Stimulated activated naive B cell treated with anti-CD40 and anti-IgM and Interleukin-4, amounts not matched to agents 10 μg/mL and 1 μg/mL and 100 μg/mL, for 72 hours (primary cell): ENCODE results near the gene B3GAT3.
"Not testable (repeated sequence)": the region's sequence is repeated elsewhere in the genome, so short reads cannot be mapped to it uniquely, and the experiment has no call there.

Experiments used
- ATAC-seq, 2 donors: fragments of 150-1000 bp; cut with Tn5 transposase; replicated peaks; 2 replicates each; pipeline ENCODE4 v1.10.0; 2021; ENCODE audit warnings: moderate library complexity in 1 of 2
- DNase-seq: peaks from one replicate; pipeline ENCODE4 v3.0.0; 2021
- H3K27ac Mint-ChIP-seq: one replicate; pipeline ENCODE4 v1.8.0; 2022; ENCODE audit warnings: mild to moderate bottlenecking, mixed read lengths
- H3K27me3 Mint-ChIP-seq, 2 donors: one replicate each; pipeline ENCODE4 v1.8.0; 2022; ENCODE audit warnings: mixed read lengths in 2 of 2
- H3K36me3 Mint-ChIP-seq, 2 donors: one replicate each; pipeline ENCODE4 v1.8.0; 2022; ENCODE audit warnings: mixed read lengths in 2 of 2, mild to moderate bottlenecking in 1 of 2
- H3K4me1 Mint-ChIP-seq, 2 donors: one replicate each; pipeline ENCODE4 v1.8.0; 2022; ENCODE audit warnings: mixed read lengths in 2 of 2, mild to moderate bottlenecking in 1 of 2
- H3K4me3 Mint-ChIP-seq, 2 donors: one replicate each; pipeline ENCODE4 v1.8.0; 2022; ENCODE audit warnings: mild to moderate bottlenecking in 2 of 2, mixed read lengths in 2 of 2, moderate library complexity in 1 of 2
- H3K9me3 Mint-ChIP-seq, 2 donors: one replicate each; pipeline ENCODE4 v1.8.0; 2022; ENCODE audit warnings: mixed read lengths in 2 of 2, mild to moderate bottlenecking in 1 of 2

B3GAT3 gene

DNA sequence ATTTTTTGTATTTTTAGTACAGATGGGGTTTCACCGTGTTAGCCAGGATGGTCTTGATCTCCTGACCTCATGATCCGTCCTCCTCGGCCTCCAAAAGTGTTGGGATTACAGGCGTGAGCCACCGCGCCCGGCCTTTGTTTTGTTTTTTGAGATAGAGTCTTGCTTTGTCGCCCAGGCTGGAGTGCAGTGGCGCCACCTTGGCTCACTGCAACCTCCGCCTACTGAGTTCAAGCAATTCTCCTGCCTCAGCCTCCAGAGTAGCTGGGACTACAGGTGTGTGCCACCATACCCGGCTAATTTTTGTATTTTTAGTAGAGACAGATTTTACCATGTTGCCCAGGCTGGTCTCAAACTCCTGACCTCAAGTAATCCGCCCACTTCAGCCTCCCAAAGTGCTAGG lies 28.5 kb upstream of the B3GAT3 start:
- not testable (repeated sequence) for H3K9me3 Mint-ChIP-seq, DNase-seq, H3K4me3 Mint-ChIP-seq, ATAC-seq, H3K27me3 Mint-ChIP-seq
- Mint-ChIP-seq H3K36me3 (peaks cover 16 to 20% of the 10 kb centered on the region in 2 donors), H3K4me1 (peaks cover 17 to 53% of the 10 kb centered on the region in 2 donors), H3K27ac (peak overlapping the region; percentile 5)

- Mint-ChIP-seq H3K4me3 (no peak overlapping the region), H3K27me3 (no peaks in the 10 kb centered on the region), H3K4me1 (peaks cover 21 to 61% of the 10 kb centered on the region in 2 donors), H3K9me3 (no peaks in the 10 kb centered on the region), H3K36me3 (peaks cover 19 to 20% of the 10 kb centered on the region in 2 donors), H3K27ac (peak overlapping the region; percentile 62)
- DNase-seq (no peak), ATAC-seq (no peak)
Measured at GRCh38 chr11:62649486-62649885, 27.7 kb upstream of the B3GAT3 start.

- no peaks in the 10 kb centered on the region for H3K27me3 Mint-ChIP-seq
- peaks cover 20 to 25% of the 10 kb centered on the region in 2 donors for H3K36me3 Mint-ChIP-seq
- no peak overlapping the region for H3K4me3 Mint-ChIP-seq
- H3K9me3 Mint-ChIP-seq, result no peaks in the 10 kb centered on the region
- DNase-seq (no peak), ATAC-seq (no peak)
- peaks cover 24 to 61% of the 10 kb centered on the region in 2 donors for H3K4me1 Mint-ChIP-seq
- peak overlapping the region; percentile 62 for H3K27ac Mint-ChIP-seq
Measured at GRCh38 chr11:62648967-62649364, 27.2 kb upstream of the B3GAT3 start.

GRCh38 chr11:62648185-62648966 lies 26.6 kb upstream of the B3GAT3 start:
- ATAC-seq (no peak), DNase-seq (no peak)
- peaks cover 20 to 26% of the 10 kb centered on the region in 2 donors for H3K36me3 Mint-ChIP-seq
- peaks cover 21 to 57% of the 10 kb centered on the region in 2 donors for H3K4me1 Mint-ChIP-seq
- no peak overlapping the region for H3K4me3 Mint-ChIP-seq
- H3K27me3 Mint-ChIP-seq, result no peaks in the 10 kb centered on the region
- no peaks in the 10 kb centered on the region for H3K9me3 Mint-ChIP-seq
- H3K27ac Mint-ChIP-seq, result no peak overlapping the region

DNA sequence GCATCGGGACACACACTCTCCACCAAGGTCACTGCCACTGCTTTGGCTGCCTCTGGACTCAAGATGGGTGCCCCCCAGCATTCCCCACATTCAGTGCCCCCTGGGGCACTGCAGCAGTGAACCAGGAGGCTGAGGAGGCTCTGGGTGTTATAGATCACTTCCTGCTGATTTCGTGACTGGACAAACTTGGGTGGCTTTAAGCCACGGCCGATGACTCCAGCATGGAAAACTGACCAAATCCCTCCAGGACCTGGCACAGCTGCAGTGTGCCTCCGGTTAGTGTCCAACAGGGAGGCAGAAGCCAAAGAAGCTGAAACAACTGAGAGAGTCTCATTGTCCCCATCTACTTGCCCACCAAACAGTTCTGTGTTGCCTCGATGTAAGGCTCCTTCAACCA lies 25.8 kb upstream of the B3GAT3 start:
- no peak for ATAC-seq
- H3K9me3 Mint-ChIP-seq, result no peaks in the 10 kb centered on the region

DNA sequence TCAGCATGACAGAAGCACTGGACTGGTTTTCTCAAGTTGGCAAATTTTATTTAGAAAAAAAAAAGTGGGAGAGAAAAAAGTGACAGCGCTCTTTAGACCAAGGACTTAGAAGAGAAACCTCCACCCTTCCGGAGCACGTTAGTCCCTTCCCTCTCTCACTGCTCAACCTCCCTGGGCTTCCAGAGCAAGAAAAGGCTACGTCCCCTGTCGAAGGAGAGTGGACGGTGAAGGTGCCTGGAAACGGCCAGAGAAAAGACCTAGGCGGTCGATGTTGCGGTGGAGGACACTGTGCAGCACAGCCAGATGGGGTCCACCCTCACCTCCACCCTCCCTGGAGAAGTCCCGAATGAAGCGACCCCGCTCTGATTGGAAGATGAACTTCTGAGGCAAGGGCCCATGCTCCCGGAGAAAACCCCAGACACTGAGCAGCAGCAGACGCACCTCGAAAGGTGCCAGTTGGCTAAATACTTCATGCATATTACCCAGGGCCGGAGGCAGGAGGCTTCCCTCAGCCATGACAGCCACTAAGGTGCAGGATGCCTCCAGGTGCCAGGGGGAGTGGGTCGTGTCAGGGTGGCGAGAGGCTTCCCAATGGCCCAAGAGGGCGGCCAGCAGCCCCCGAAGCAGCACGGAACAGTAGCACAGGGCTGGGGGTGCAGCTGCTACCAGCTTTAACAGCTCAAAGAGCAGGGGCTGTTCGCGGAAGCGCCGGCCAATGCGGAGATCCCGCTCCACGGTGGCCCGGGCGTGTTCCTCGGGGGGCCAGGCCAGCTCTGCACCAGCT lies 25.2 kb upstream of the B3GAT3 start:
- no peak for ATAC-seq
- Mint-ChIP-seq H3K36me3 (peaks cover 22 to 23% of the 10 kb centered on the region in 2 donors), H3K4me3 (peak overlapping the region; percentile 94 to 100), H3K27ac (peak overlapping the region; percentile 97), H3K27me3 (no peaks in the 10 kb centered on the region), H3K4me1 (peaks cover 16 to 49% of the 10 kb centered on the region in 2 donors), H3K9me3 (no peaks in the 10 kb centered on the region)
- no peak for DNase-seq

More for the DNA sequence above, 25.8 kb upstream of the B3GAT3 start:
- Mint-ChIP-seq H3K27me3 (no peaks in the 10 kb centered on the region), H3K4me1 (peaks cover 20 to 54% of the 10 kb centered on the region in 2 donors), H3K27ac (peak overlapping the region; percentile 62), H3K4me3 (no peak overlapping the region), H3K36me3 (peaks cover 21 to 26% of the 10 kb centered on the region in 2 donors)
- no peak for DNase-seq

GRCh38 chr11:62645946-62646824 lies 24.4 kb upstream of the B3GAT3 start, which contains the start of gene GANAB:
GANAB (minus strand) TSS chr11:62646613; CDS start chr11:62646599, 14 bp downstream.
- H3K4me1 Mint-ChIP-seq, result peaks cover 16 to 52% of the 10 kb centered on the region in 2 donors
- peak within 1 kb of the TSS; percentile 94 to 100 for H3K4me3 Mint-ChIP-seq
- H3K36me3 Mint-ChIP-seq, result peaks cover 22 to 23% of the 10 kb centered on the region in 2 donors
- DNase-seq (peak; percentile 96), ATAC-seq (peak; percentile 98 to 99)
- H3K9me3 Mint-ChIP-seq, result no peaks in the 10 kb centered on the region
- no peaks in the 10 kb centered on the region for H3K27me3 Mint-ChIP-seq
- peak within 1 kb of the TSS; percentile 97 for H3K27ac Mint-ChIP-seq

DNA sequence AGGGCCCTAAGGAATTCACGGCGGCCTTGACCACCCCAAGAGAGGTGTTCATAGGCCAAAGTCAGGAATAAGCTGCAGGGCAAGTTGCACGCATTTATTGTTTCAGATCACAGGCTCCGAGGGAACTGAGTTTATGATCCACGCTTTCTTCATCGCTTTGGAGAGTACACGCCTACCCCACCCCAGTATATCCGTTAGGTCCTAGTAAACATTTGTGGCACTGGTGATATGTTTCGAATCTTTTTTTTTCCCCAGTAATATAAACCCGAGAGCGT lies 23.8 kb upstream of the B3GAT3 start:
- H3K4me1 Mint-ChIP-seq, result peaks cover 16 to 52% of the 10 kb centered on the region in 2 donors
- peaks cover 21 to 25% of the 10 kb centered on the region in 2 donors for H3K36me3 Mint-ChIP-seq
- no peaks in the 10 kb centered on the region for H3K9me3 Mint-ChIP-seq
- DNase-seq (no peak), ATAC-seq (peak; percentile 3)
- H3K27ac Mint-ChIP-seq, result peak overlapping the region; percentile 97
- peak overlapping the region; percentile 94 to 100 for H3K4me3 Mint-ChIP-seq
- H3K27me3 Mint-ChIP-seq, result no peaks in the 10 kb centered on the region

DNA sequence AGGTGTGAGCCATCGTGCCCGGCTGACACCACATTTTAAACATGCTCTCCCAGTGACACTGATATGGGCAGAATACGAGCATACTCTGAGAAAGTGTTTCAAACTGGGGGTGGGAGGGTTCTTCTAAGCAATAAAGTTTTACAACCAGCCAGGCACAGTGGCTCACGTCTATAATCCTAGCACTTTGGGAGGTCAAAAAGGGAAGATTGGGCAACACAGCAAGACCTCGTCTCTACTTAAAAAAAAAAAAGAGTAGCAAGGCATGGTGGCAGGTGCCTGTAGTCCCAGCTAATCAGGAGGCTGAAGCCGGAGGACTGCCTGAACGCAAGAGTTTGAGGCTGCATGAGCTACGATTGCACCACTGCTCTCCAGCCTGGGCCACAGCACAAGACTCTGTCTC lies 22.4 kb upstream of the B3GAT3 start:
- no peaks in the 10 kb centered on the region for H3K9me3 Mint-ChIP-seq
- peak overlapping the region in 1 of 2 donors; percentile 25 for H3K4me3 Mint-ChIP-seq
- H3K36me3 Mint-ChIP-seq, result peaks cover 22 to 28% of the 10 kb centered on the region in 2 donors
- DNase-seq (no peak), ATAC-seq (no peak)
- no peaks in the 10 kb centered on the region for H3K27me3 Mint-ChIP-seq
- peak overlapping the region; percentile 42 for H3K27ac Mint-ChIP-seq
- H3K4me1 Mint-ChIP-seq, result peaks cover 20 to 52% of the 10 kb centered on the region in 2 donors

DNA sequence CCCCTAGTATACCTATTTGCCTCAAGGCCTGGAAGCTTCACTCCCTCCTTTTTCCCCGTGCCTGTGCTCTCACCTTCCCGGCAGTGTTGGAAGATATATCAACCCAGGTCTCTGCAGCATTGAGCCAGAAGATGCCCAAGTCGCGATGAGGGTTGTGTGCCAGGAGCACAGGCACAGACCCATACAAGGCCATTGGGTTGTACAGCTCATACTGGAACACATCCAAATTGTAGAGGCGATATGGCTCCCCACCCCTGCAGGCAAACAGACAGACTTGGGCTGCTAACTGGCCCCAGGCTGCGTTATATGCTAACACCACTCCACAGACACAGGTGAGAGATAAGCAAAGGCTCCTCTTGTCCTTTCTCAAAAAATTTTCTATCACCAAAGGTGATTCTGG lies 10.7 kb upstream of the B3GAT3 start:
- ATAC-seq, result no peak
- Mint-ChIP-seq H3K4me1 (peaks cover 4 to 6% of the 10 kb centered on the region in 2 donors), H3K4me3 (no peak overlapping the region), H3K36me3 (peaks cover 61 to 69% of the 10 kb centered on the region in 2 donors), H3K9me3 (no peaks in the 10 kb centered on the region), H3K27ac (no peak overlapping the region), H3K27me3 (no peaks in the 10 kb centered on the region)
- DNase-seq, result no peak

DNA sequence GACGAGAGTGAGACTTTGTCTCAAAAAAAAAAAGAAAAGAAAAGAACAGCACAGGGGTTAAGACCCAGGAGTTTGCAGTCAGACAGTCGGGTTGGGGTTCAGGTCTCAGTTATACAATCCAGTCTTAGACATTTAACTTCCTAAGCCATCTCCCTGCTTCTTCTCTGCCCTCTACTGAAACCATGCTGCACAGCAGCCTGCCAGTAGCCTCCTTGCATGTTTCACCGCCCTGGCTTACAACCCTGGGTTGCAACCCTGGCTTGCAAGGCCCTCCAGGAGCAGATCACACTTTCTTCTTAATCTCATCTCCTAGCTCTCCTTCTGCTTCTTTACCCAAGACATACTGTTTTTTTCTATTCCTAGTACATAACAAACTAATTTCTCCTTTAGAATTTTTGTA lies 5.9 kb upstream of the B3GAT3 start:
- H3K36me3 Mint-ChIP-seq, result peaks cover 46 to 68% of the 10 kb centered on the region in 2 donors
- H3K9me3 Mint-ChIP-seq, result no peaks in the 10 kb centered on the region
- H3K4me1 Mint-ChIP-seq, result peaks cover 0 to 7% of the 10 kb centered on the region in 2 donors
- H3K27me3 Mint-ChIP-seq, result no peaks in the 10 kb centered on the region
- ATAC-seq, result no peak
- no peak overlapping the region for H3K4me3 Mint-ChIP-seq
- no peak for DNase-seq
- peak overlapping the region; percentile 2 for H3K27ac Mint-ChIP-seq

DNA sequence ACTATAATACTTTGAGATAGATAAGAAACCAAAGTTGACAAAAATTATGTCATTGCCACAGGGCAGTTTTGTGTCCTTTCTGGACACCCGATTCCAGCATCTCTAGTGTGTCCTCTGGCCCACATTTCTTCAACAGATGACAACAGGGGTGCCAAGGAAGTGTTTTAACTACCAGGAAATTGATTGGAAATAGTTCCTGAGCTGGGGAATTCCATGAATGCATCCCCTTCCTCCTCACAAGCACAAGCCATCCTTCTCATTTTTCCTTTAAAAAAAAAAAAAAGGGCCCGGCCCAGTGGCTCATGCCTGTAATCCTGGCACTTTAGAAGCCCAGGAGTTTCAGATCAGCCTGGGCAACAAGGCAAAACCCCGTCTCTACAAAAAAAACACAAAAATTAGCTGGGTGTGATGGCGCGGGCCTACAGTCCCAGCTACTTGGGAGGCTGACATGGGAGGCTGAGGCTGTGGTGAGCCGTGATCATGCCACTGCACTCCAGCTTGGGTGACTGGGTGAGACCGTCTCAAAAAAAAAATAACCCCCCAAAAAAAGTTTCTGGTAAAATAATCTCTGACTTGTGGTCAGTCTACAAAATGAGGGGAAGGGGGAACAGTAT lies 797 bp upstream of the B3GAT3 start:
- Mint-ChIP-seq H3K9me3 (no peaks in the 10 kb centered on the region), H3K27ac (peak overlapping the region; percentile 98), H3K27me3 (no peaks in the 10 kb centered on the region), H3K4me1 (peaks cover 6 to 32% of the 10 kb centered on the region in 2 donors), H3K36me3 (peaks cover 16 to 41% of the 10 kb centered on the region in 2 donors), H3K4me3 (peak overlapping the region; percentile 93 to 96)
- DNase-seq, result no peak
- no peak for ATAC-seq

GRCh38 chr11:62621027-62621566 lies 689 bp downstream of the B3GAT3 start:
- H3K4me3 Mint-ChIP-seq, result peak overlapping the region; percentile 93 to 96
- no peaks in the 10 kb centered on the region for H3K9me3 Mint-ChIP-seq
- peaks cover 18 to 35% of the 10 kb centered on the region in 2 donors for H3K36me3 Mint-ChIP-seq
- no peak for DNase-seq
- H3K27me3 Mint-ChIP-seq, result no peaks in the 10 kb centered on the region
- no peak for ATAC-seq
- peaks cover 10 to 32% of the 10 kb centered on the region in 2 donors for H3K4me1 Mint-ChIP-seq
- H3K27ac Mint-ChIP-seq, result peak overlapping the region; percentile 94
